Ovary (tissue), 3 donors: ENCODE data around the gene ARHGEF10L.

Source experiments
- CTCF ChIP-seq, 3 donors: fragments of 450-650 bp in 2 of 3; fragments of 200-600 bp in 1 of 3; IDR thresholded peaks; one replicate each; pipeline versions ENCODE4 v1.5.1 to v1.8.0; 2016 to 2022; ENCODE audit warnings: antibody characterized with exemption in 3 of 3, mild to moderate bottlenecking in 1 of 3
- EP300 ChIP-seq: sonication (generic); formaldehyde crosslinking; IDR thresholded peaks from one replicate; pipeline ENCODE4 v1.6.1; 2017; ENCODE audit warnings: antibody characterized with exemption
- POLR2A ChIP-seq: fragments of 450-650 bp; IDR thresholded peaks from one replicate; pipeline ENCODE4 v1.6.1; 2017; ENCODE audit warnings: antibody characterized with exemption, mild to moderate bottlenecking, moderate library complexity
- donor health status: DM: no; HTN: no; CAD: no.

GRCh38 chr1:17704176-17704575 is 164.7 kb downstream of the ARHGEF10L start:
- TF ChIP-seq POLR2A (no peak), CTCF (IDR thresholded peaks at IDR 0.05) (no peak), EP300 (no peak)
